GM21737 (cell line): ENCODE data around the gene NAA38.
"Not testable (repeated sequence)": the region's sequence is repeated elsewhere in the genome, so short reads cannot be mapped to it uniquely, and the experiment has no call there.

Experiments
- ATAC-seq: cut with Tn5 transposase; IDR thresholded peaks from one replicate; pipeline ENCODE4 v1.9.1; 2021; ENCODE audit warnings: mild to moderate bottlenecking, moderate library complexity; ENCODE audit not compliant: unreplicated experiment

Gene NAA38

GRCh38 chr17:7825206-7825990 is 32.0 kb downstream of the NAA38 start:
- ATAC-seq: no peak

- no peak for ATAC-seq
These were observed 33.1 kb downstream of the NAA38 start for GRCh38 chr17:7824021-7824924.

GRCh38 chr17:7823581-7824001 is 33.8 kb downstream of the NAA38 start:
- no peak for ATAC-seq

GRCh38 chr17:7822126-7822525 is 35.2 kb downstream of the NAA38 start:
- ATAC-seq: no peak

- ATAC-seq: no peak
These were observed 37.1 kb downstream of the NAA38 start for GRCh38 chr17:7820231-7820630.

GRCh38 chr17:7818746-7819645 is 38.4 kb downstream of the NAA38 start:
- ATAC-seq: no peak

GRCh38 chr17:7818026-7818425 is 39.3 kb downstream of the NAA38 start:
- ATAC-seq: no peak

GRCh38 chr17:7817643-7817964 is 39.8 kb downstream of the NAA38 start:
- no peak for ATAC-seq

GRCh38 chr17:7816926-7817642 is 40.3 kb downstream of the NAA38 start:
- ATAC-seq: no peak

- ATAC-seq: no peak
These were observed 42.4 kb downstream of the NAA38 start for GRCh38 chr17:7814969-7815368.

GRCh38 chr17:7811251-7811650 is 46.1 kb downstream of the NAA38 start:
- ATAC-seq: no peak

GRCh38 chr17:7809791-7810343 is 47.5 kb downstream of the NAA38 start:
- ATAC-seq: not testable (repeated sequence)

- ATAC-seq: no peak
These were observed 48.1 kb downstream of the NAA38 start for GRCh38 chr17:7809086-7809790.

GRCh38 chr17:7807206-7807605 is 50.2 kb downstream of the NAA38 start:
- no peak for ATAC-seq
